Measurements from ENCODE around the gene TP53INP2. TPM values are rescaled to one million over a fixed set of nuclear protein-coding genes. Genes with fewer than 3 reads are reported as not detected.
"Not testable (repeated sequence)": the region's sequence is repeated elsewhere in the genome, so short reads cannot be mapped to it uniquely, and the experiment has no call there.

Gene TP53INP2
- total and polyA plus RNA-seq, 2 donors from 2014 or later = 23.3 to 31.9 TPM

DNA sequence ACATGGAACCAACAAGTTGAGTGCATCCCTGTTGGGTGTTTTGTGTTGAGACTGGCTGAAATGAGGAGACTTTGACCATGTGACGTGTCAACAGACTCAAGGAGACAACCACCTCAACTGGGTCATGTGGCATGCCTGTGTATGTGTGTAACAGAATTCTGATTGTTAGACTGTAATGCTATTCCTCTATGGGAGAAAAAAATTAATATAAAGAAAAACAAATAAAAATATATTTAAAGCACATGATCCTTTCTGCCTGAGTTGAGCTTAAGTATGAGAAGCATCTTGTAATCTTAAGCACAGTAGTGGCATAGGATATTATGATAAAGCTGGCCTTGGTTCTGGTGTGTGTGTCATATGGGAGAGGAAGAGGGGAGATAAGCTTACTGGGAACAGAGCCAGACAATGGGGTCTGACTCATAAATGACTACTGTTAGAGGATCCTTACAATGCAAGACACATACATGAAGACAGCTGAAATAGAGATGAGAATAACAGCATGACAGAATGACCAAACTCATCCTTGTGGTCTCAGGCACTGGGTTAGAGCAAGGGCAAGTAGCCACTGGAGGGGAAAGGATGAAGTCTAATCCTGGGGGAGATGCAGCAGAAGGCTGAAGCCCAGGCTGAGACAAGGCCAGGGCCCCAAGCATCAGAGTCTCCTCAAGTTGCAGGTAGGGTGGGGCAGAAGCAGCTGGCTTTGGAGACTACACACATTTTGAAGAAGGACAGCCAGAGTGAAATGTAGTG is 9.2 kb downstream of the TP53INP2 start:
- TF ChIP-seq, protein P1, sequence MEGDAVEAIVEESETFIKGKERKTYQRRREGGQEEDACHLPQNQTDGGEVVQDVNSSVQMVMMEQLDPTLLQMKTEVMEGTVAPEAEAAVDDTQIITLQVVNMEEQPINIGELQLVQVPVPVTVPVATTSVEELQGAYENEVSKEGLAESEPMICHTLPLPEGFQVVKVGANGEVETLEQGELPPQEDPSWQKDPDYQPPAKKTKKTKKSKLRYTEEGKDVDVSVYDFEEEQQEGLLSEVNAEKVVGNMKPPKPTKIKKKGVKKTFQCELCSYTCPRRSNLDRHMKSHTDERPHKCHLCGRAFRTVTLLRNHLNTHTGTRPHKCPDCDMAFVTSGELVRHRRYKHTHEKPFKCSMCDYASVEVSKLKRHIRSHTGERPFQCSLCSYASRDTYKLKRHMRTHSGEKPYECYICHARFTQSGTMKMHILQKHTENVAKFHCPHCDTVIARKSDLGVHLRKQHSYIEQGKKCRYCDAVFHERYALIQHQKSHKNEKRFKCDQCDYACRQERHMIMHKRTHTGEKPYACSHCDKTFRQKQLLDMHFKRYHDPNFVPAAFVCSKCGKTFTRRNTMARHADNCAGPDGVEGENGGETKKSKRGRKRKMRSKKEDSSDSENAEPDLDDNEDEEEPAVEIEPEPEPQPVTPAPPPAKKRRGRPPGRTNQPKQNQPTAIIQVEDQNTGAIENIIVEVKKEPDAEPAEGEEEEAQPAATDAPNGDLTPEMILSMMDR (IDR thresholded peaks at IDR 0.05; ENCODE audit: borderline replicate concordance, extremely low read depth, insufficient read depth) = no peak
- FAIRE-seq (no peak), DNase-seq (peak in 1 of 5 donors; percentile 37)
- Histone ChIP-seq H3K27me3 (ENCODE audit: control insufficient read depth, insufficient read depth, low read length) (no peaks in the 10 kb centered on the region), H3K4me3 (ENCODE audit: low read length in 3 of 3) (no peak overlapping the region), H3K9ac (ENCODE audit: low read length in 3 of 3) (no peak overlapping the region), H3K9me3 (ENCODE audit: control insufficient read depth in 2 of 3, insufficient read depth in 1 of 3, low read length in 3 of 3) (no peaks in the 10 kb centered on the region), H3K4me1 (ENCODE audit: control insufficient read depth in 2 of 3, insufficient read depth in 2 of 3, low read depth in 1 of 3, low read length in 3 of 3) (peaks cover 0 to 20% (median 10%) of the 10 kb centered on the region in 3 donors), H3K27ac (ENCODE audit: low read depth in 2 of 2, low read length in 2 of 2) (no peak overlapping the region), H3K36me3 (ENCODE audit: control insufficient read depth in 2 of 3, insufficient read depth in 3 of 3, low read length in 3 of 3) (peaks cover 0 to 16% (median 11%) of the 10 kb centered on the region in 3 donors)
- intact Hi-C loops (cut with DNase I) = no loop called here

DNA sequence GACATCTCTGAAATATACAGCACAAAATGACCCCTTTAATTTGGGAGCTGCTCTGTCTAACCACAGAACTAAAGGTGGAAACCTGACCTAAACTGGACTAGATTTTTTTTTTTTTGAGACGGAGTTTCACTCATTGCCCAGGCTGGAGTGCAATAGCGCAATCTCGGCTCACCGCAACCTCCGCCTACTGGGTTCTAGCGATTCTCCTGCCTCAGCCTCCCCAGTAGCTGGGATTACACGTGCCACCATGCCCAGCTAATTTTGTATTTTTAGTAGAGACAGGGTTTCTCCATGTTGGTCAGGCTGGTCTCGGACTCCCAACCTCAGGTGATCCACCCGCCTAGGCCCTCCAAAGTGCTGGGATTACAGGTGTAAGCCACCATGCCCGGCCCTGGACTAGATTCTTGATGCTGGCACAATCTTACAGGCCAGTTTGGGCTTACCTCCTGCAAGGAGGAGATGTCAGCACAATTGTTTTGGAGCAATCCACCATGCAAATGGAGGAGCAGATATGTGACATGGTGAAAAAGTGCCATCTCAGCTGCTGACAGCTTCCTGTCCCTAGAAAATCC is 9.9 kb downstream of the TP53INP2 start:
- FAIRE-seq; intact Hi-C loops (cut with DNase I); H3K4me3 ChIP-seq (ENCODE audit: low read length in 3 of 3); H3K9ac ChIP-seq (ENCODE audit: low read length in 3 of 3); DNase-seq; H3K27ac ChIP-seq (ENCODE audit: low read depth in 2 of 2, low read length in 2 of 2); H3K27me3 ChIP-seq (ENCODE audit: control insufficient read depth, insufficient read depth, low read length); H3K9me3 ChIP-seq (ENCODE audit: control insufficient read depth in 2 of 3, insufficient read depth in 1 of 3, low read length in 3 of 3): not testable (repeated sequence)
- Histone ChIP-seq H3K36me3 (ENCODE audit: control insufficient read depth in 2 of 3, insufficient read depth in 3 of 3, low read length in 3 of 3) (peaks cover 0 to 16% (median 11%) of the 10 kb centered on the region in 3 donors), H3K4me1 (ENCODE audit: control insufficient read depth in 2 of 3, insufficient read depth in 2 of 3, low read depth in 1 of 3, low read length in 3 of 3) (peaks cover 0 to 18% (median 10%) of the 10 kb centered on the region in 3 donors)

DNA sequence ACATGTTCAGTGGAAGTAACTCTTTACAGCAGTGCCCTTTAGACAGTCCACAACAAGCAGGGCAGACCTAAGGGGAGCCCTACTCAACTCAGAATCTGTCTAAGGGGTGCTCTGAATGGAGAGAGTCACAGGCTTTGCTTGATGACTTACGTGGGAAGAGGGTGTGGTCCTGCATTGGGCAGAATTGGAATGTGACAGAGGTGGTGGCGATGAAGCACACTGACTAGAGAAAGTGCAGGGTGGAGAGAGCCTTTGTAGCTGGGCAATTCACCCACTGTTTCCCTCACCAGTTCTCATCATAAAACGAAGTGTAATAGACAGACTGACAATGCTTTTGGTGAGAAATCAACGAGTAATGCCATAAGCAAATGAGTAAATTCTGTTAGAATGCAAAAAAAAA is 11.2 kb downstream of the TP53INP2 start:
- Histone ChIP-seq H3K27ac (ENCODE audit: low read depth in 2 of 2, low read length in 2 of 2) (no peak overlapping the region), H3K9ac (ENCODE audit: low read length in 3 of 3) (no peak overlapping the region), H3K27me3 (ENCODE audit: control insufficient read depth, insufficient read depth, low read length) (no peaks in the 10 kb centered on the region), H3K9me3 (ENCODE audit: control insufficient read depth in 2 of 3, insufficient read depth in 1 of 3, low read length in 3 of 3) (no peaks in the 10 kb centered on the region), H3K4me3 (ENCODE audit: low read length in 3 of 3) (no peak overlapping the region), H3K4me1 (ENCODE audit: control insufficient read depth in 2 of 3, insufficient read depth in 2 of 3, low read depth in 1 of 3, low read length in 3 of 3) (peaks cover 0 to 15% (median 10%) of the 10 kb centered on the region in 3 donors), H3K36me3 (ENCODE audit: control insufficient read depth in 2 of 3, insufficient read depth in 3 of 3, low read length in 3 of 3) (peaks cover 0 to 16% (median 11%) of the 10 kb centered on the region in 3 donors)
- no peak for FAIRE-seq
- DNase-seq = no peak
- TF ChIP-seq, protein P1 (IDR thresholded peaks at IDR 0.05; ENCODE audit: borderline replicate concordance, extremely low read depth, insufficient read depth) = no peak
- intact Hi-C loops (cut with DNase I) = no loop called here

DNA sequence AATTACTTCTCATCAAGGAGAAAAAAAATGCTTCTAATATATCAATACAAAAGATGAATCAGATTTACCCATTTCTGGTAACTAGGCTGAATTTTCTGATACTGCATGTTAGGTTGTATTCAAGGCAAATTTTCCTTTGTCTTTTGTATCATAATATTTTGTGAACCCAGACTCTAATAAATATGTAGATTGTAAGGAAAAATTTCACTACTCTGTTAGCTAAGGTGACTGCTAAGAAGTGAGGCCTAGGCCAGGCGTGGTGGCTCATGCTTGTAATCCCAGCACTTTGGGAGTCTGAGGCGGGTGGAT is 12.7 kb downstream of the TP53INP2 start:
- no peak for FAIRE-seq
- intact Hi-C loops (cut with DNase I) = no loop called here

More for the DNA sequence above, 12.7 kb downstream of the TP53INP2 start:
- Histone ChIP-seq H3K27ac (ENCODE audit: low read depth in 2 of 2, low read length in 2 of 2) (no peak overlapping the region), H3K27me3 (ENCODE audit: control insufficient read depth, insufficient read depth, low read length) (no peaks in the 10 kb centered on the region), H3K36me3 (ENCODE audit: control insufficient read depth in 2 of 3, insufficient read depth in 3 of 3, low read length in 3 of 3) (peaks cover 0 to 14% (median 11%) of the 10 kb centered on the region in 3 donors), H3K4me1 (ENCODE audit: control insufficient read depth in 2 of 3, insufficient read depth in 2 of 3, low read depth in 1 of 3, low read length in 3 of 3) (peaks cover 0 to 11% (median 10%) of the 10 kb centered on the region in 3 donors), H3K9ac (ENCODE audit: low read length in 3 of 3) (no peak overlapping the region), H3K9me3 (ENCODE audit: control insufficient read depth in 2 of 3, insufficient read depth in 1 of 3, low read length in 3 of 3) (no peaks in the 10 kb centered on the region), H3K4me3 (ENCODE audit: low read length in 3 of 3) (no peak overlapping the region)
- TF ChIP-seq, protein P1 (IDR thresholded peaks at IDR 0.05; ENCODE audit: borderline replicate concordance, extremely low read depth, insufficient read depth) = no peak
- DNase-seq = no peak
